Caco-2 (cell line): ENCODE measurements around the gene NUBPL. TPM values are rescaled to one million over a fixed set of nuclear protein-coding genes. Genes with fewer than 3 reads are reported as not detected.
"Not testable (repeated sequence)": the region's sequence is repeated elsewhere in the genome, so short reads cannot be mapped to it uniquely, and the experiment has no call there.

Experiments
- BruUV-seq: library from RNA; stranded (reverse); fragments of 400-500 nt; replicated peaks from 2 replicates; lab custom pipeline; 2021; lab: Mats Ljungman, UMichigan
- CTCF ChIA-PET: fragments of 300-600 bp; sonication (Branson Sonifier 250); formaldehyde crosslinking; loops from one replicate; lab custom pipeline; 2022; ENCODE audit warnings: antibody characterized with exemption; lab: Charles Lee
- POLR2A ChIA-PET: fragments of 300-600 bp; sonication (Branson Sonifier 250); formaldehyde crosslinking; loops from one replicate; lab custom pipeline; 2022; ENCODE audit warnings: antibody characterized with exemption; lab: Charles Lee
- DNase-seq, 2 experiments: peaks; one replicate each; pipeline versions ENCODE4 v3.0.0 to v3.0.0-alpha.2; 2020 to 2022
- H3K27me3 ChIP-seq: replicated peaks from 2 replicates; pipeline ENCODE4 v1.6.0; 2011; ENCODE audit warnings: low read length; ENCODE audit not compliant: control insufficient read depth, insufficient read depth
- H3K36me3 ChIP-seq: 2 replicates; pipeline ENCODE4 v1.5.1; 2011; ENCODE audit warnings: low read length; ENCODE audit not compliant: control insufficient read depth, insufficient read depth
- H3K4me1 ChIP-seq: fragments of 250-450 bp; sonication (Bioruptor Pico); 2 replicates; pipeline ENCODE4 v1.5.1; 2020; ENCODE audit warnings: mild to moderate bottlenecking
- H3K4me3 ChIP-seq: 2 replicates; pipeline ENCODE4 v1.5.1; 2011; ENCODE audit warnings: low read depth, mild to moderate bottlenecking, control low read depth, low read length
- H3K9me3 ChIP-seq: fragments of 250-450 bp; sonication (Bioruptor Pico); 2 replicates; pipeline ENCODE4 v1.5.1; 2020; ENCODE audit warnings: mild to moderate bottlenecking, moderate library complexity
- H3K27ac Mint-ChIP-seq: one replicate; pipeline ENCODE4 v1.8.0; 2022; ENCODE audit warnings: mixed read lengths; ENCODE audit not compliant: unreplicated experiment
- H3K27me3 Mint-ChIP-seq: one replicate; pipeline ENCODE4 v1.8.0; 2022; ENCODE audit warnings: mixed read lengths; ENCODE audit not compliant: insufficient read depth, unreplicated experiment
- H3K36me3 Mint-ChIP-seq: one replicate; pipeline ENCODE4 v1.8.0; 2022; ENCODE audit warnings: mild to moderate bottlenecking, mixed read lengths; ENCODE audit not compliant: insufficient read depth, unreplicated experiment
- H3K4me1 Mint-ChIP-seq: one replicate; pipeline ENCODE4 v1.8.0; 2022; ENCODE audit warnings: low read depth, mixed read lengths; ENCODE audit not compliant: unreplicated experiment
- H3K4me3 Mint-ChIP-seq: one replicate; pipeline ENCODE4 v1.8.0; 2022; ENCODE audit warnings: mild to moderate bottlenecking, moderate library complexity, mixed read lengths; ENCODE audit not compliant: unreplicated experiment
- H3K9me3 Mint-ChIP-seq: one replicate; pipeline ENCODE4 v1.8.0; 2022; ENCODE audit warnings: mixed read lengths; ENCODE audit not compliant: unreplicated experiment
- CTCF ChIP-seq, 2 experiments: fragments of 200-600 bp in 1 of 2; IDR thresholded peaks; 1 replicate in 1 of 2; 2 replicates in 1 of 2; pipeline versions ENCODE4 v1.5.1 to v1.8.0; 2011 to 2022; ENCODE audit warnings: antibody characterized with exemption in 1 of 2, control low read depth in 1 of 2, inconsistent platforms in 1 of 2, low read depth in 1 of 2, low read length in 1 of 2, mild to moderate bottlenecking in 1 of 2, moderate library complexity in 1 of 2; ENCODE audit not compliant: insufficient read depth in 1 of 2, severe bottlenecking in 1 of 2, unreplicated experiment in 1 of 2
- intact Hi-C: fragments of 100-400 bp; cut with micrococcal nuclease; formaldehyde crosslinking; loops from one replicate; pipeline ENCODE4 v1.10.0; 2022; ENCODE audit not compliant: unreplicated experiment
- total RNA-seq: library from RNA; stranded (reverse); gene quantifications from 2 replicates; pipeline ENCODE4 v1.2.3, GENCODE V29; 2022

NUBPL gene
- total RNA-seq, 1 experiment from 2014 or later: 13.9 TPM

- Mint-ChIP-seq H3K9me3 (no peaks in the 10 kb centered on the region), H3K27ac (no peak overlapping the region), H3K4me1 (no peaks in the 10 kb centered on the region), H3K36me3 (no peaks in the 10 kb centered on the region), H3K27me3 (no peaks in the 10 kb centered on the region), H3K4me3 (no peak overlapping the region)
- BruUV-seq: no TSS peak
- Histone ChIP-seq H3K4me1 (no peaks in the 10 kb centered on the region), H3K36me3 (no peaks in the 10 kb centered on the region), H3K9me3 (no peaks in the 10 kb centered on the region), H3K27me3 (no peaks in the 10 kb centered on the region), H3K4me3 (no peak overlapping the region)
- DNase-seq: no peak
- ChIA-PET POLR2A (no interaction called here), CTCF (no interaction called here)
- intact Hi-C loops: no loop called here
- TF ChIP-seq CTCF (IDR thresholded peaks at IDR 0.05; ENCODE audit: insufficient read depth in 1 of 2, low read depth in 1 of 2, low read length in 1 of 2, severe bottlenecking in 1 of 2, unreplicated experiment in 1 of 2): no peak
Measured at GRCh38 chr14:31802838-31803237, 241.6 kb downstream of the NUBPL start.

- H3K4me3 Mint-ChIP-seq: no peak overlapping the region
- H3K9me3 Mint-ChIP-seq: peaks cover 14% of the 10 kb centered on the region
- H3K4me1 Mint-ChIP-seq: no peaks in the 10 kb centered on the region
- no peaks in the 10 kb centered on the region for H3K4me1 ChIP-seq
- BruUV-seq: no TSS peak
- CTCF ChIA-PET: no interaction called here
- DNase-seq: no peak
- no peaks in the 10 kb centered on the region for H3K27me3 ChIP-seq
- no peaks in the 10 kb centered on the region for H3K9me3 ChIP-seq
- no peaks in the 10 kb centered on the region for H3K36me3 Mint-ChIP-seq
- POLR2A ChIA-PET: no interaction called here
- no peak overlapping the region for H3K27ac Mint-ChIP-seq
- H3K27me3 Mint-ChIP-seq: no peaks in the 10 kb centered on the region
- H3K4me3 ChIP-seq: no peak overlapping the region
- intact Hi-C loops: no loop called here
- no peak for TF ChIP-seq CTCF (IDR thresholded peaks at IDR 0.05; ENCODE audit: insufficient read depth in 1 of 2, low read depth in 1 of 2, low read length in 1 of 2, severe bottlenecking in 1 of 2, unreplicated experiment in 1 of 2)
- H3K36me3 ChIP-seq: no peaks in the 10 kb centered on the region
Measured at GRCh38 chr14:31806249-31806648, 245.0 kb downstream of the NUBPL start.

GRCh38 chr14:31811693-31812628 lies 250.8 kb downstream of the NUBPL start:
- intact Hi-C loops, BruUV-seq, H3K27ac Mint-ChIP-seq, H3K36me3 ChIP-seq, H3K9me3 ChIP-seq, H3K4me1 ChIP-seq, H3K27me3 Mint-ChIP-seq, DNase-seq, H3K4me3 Mint-ChIP-seq, H3K36me3 Mint-ChIP-seq, CTCF ChIA-PET, H3K4me1 Mint-ChIP-seq, H3K27me3 ChIP-seq, H3K4me3 ChIP-seq, POLR2A ChIA-PET: not testable (repeated sequence)
- H3K9me3 Mint-ChIP-seq: peaks cover 14% of the 10 kb centered on the region

GRCh38 chr14:31813724-31814490 lies 252.7 kb downstream of the NUBPL start:
- BruUV-seq, H3K4me1 ChIP-seq, H3K4me1 Mint-ChIP-seq, H3K27me3 ChIP-seq, H3K4me3 Mint-ChIP-seq, H3K27me3 Mint-ChIP-seq, POLR2A ChIA-PET, H3K9me3 ChIP-seq, intact Hi-C loops, H3K36me3 ChIP-seq, H3K4me3 ChIP-seq, H3K27ac Mint-ChIP-seq, DNase-seq, H3K36me3 Mint-ChIP-seq, CTCF ChIA-PET: not testable (repeated sequence)
- H3K9me3 Mint-ChIP-seq: peaks cover 14% of the 10 kb centered on the region
